ENCODE results near the gene ITK.
"Not testable (repeated sequence)": the region's sequence is repeated elsewhere in the genome, so short reads cannot be mapped to it uniquely, and the experiment has no call there.

Gene ITK

DNA sequence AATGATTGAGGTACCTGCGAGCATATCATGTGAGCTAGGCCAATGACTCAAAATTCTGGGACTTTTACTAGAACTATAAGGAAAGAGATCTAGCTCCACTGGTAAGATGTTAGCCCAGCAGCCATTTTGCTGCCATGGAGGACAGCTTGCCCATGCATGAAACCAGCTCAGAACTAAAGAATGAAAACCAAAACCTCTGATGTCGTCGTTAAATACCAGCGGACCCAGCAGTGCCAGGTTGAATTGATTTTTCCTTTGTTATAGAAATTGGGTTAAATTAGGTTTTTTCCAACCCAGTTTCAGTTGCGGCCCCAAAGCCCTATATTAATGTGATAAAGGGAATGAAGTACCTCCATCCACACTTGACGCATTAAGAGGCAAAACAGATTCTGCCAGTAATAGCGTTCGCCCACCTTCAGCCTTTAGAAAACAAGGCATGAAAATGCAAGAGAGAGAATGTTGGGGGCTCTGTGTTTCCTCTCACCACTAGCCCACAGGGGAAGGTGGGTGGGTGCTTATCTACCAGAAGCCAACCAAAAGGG, 5.5 kb upstream of the ITK start:
- WGBS (ENCODE audit: extremely low coverage, insufficient coverage, low lambda C conversion rate) = no CpG with 5 or more reads among the region's 8 CpGs
- no peaks in the 10 kb centered on the region for H3K79me1 ChIP-seq (ENCODE audit: low read length)
- H2AK5ac ChIP-seq (ENCODE audit: low read length) = no peak overlapping the region

DNA sequence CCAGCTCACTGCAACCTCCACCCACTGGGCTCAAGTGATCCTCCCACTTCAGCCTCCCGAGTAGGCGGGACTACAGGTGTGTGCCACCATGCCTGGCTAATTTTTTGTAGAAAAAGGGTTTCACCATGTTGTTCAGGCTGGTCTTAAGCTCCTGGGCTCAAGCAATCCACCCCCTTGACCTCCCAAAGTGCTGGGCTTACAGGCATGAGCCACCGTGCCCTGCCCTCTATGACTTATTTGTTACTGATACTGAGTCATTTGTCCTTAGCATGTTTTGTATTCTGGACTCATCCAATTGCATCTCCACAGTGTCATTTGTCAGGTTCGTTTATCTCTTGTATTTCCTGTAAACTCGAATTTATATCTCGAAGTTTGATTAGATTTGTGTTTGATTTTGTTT, 2.7 kb upstream of the ITK start:
- no peaks in the 10 kb centered on the region for H3K36me3 ChIP-seq (ENCODE audit: control insufficient read depth, insufficient read depth, low read length)
- H3K79me2 ChIP-seq (ENCODE audit: control insufficient read depth, insufficient read depth, low read length) = no peaks in the 10 kb centered on the region
- H3K27me3 ChIP-seq (ENCODE audit: insufficient read depth, low read length, poor library complexity) = no peaks in the 10 kb centered on the region
- no peak overlapping the region for H2BK15ac ChIP-seq (replicated peaks; ENCODE audit: low read depth)
- H4K8ac ChIP-seq (ENCODE audit: low read depth, low read length) = no peak overlapping the region
- H3K4me2 ChIP-seq (ENCODE audit: low read length) = no peak overlapping the region
- H4K5ac ChIP-seq (ENCODE audit: low read length) = no peak overlapping the region
- H3K23ac ChIP-seq (ENCODE audit: low read length) = no peak overlapping the region
- H3K18ac ChIP-seq (ENCODE audit: low read length) = no peak overlapping the region
- no peak overlapping the region for H3K4me3 ChIP-seq (ENCODE audit: low read length)
- no CpG with 5 or more reads among the region's 6 CpGs for WGBS (ENCODE audit: extremely low coverage, insufficient coverage, low lambda C conversion rate)
- no peak overlapping the region for H2BK120ac ChIP-seq (ENCODE audit: low read depth, low read length)
- H3K56ac ChIP-seq (ENCODE audit: low read length) = no peak overlapping the region
- H3K4ac ChIP-seq (ENCODE audit: low read depth, low read length) = no peak overlapping the region
- H3K27ac ChIP-seq (ENCODE audit: low read depth, low read length) = no peak overlapping the region
- no peaks in the 10 kb centered on the region for H3K4me1 ChIP-seq (ENCODE audit: control insufficient read depth, low read depth, low read length)
- H3K9ac ChIP-seq (ENCODE audit: low read length) = no peak overlapping the region
- H3K79me1 ChIP-seq (ENCODE audit: low read length) = no peaks in the 10 kb centered on the region
- no peak overlapping the region for H2AK5ac ChIP-seq (ENCODE audit: low read length)
- no peak overlapping the region for H2BK5ac ChIP-seq (ENCODE audit: low read length)
- no peak for DNase-seq

More for the DNA sequence above, 5.5 kb upstream of the ITK start:
- H3K56ac ChIP-seq (ENCODE audit: low read length) = no peak overlapping the region
- no peak overlapping the region for H4K8ac ChIP-seq (ENCODE audit: low read depth, low read length)
- H3K4me1 ChIP-seq (ENCODE audit: control insufficient read depth, low read depth, low read length) = no peaks in the 10 kb centered on the region
- no peak overlapping the region for H3K4me3 ChIP-seq (ENCODE audit: low read length)
- H4K5ac ChIP-seq (ENCODE audit: low read length) = no peak overlapping the region
- no peak overlapping the region for H3K23ac ChIP-seq (ENCODE audit: low read length)
- no peak overlapping the region for H3K27ac ChIP-seq (ENCODE audit: low read depth, low read length)
- no peaks in the 10 kb centered on the region for H3K27me3 ChIP-seq (ENCODE audit: insufficient read depth, low read length, poor library complexity)
- no peaks in the 10 kb centered on the region for H3K36me3 ChIP-seq (ENCODE audit: control insufficient read depth, insufficient read depth, low read length)
- no peak overlapping the region for H2BK15ac ChIP-seq (replicated peaks; ENCODE audit: low read depth)
- no peak for DNase-seq
- no peak overlapping the region for H3K4me2 ChIP-seq (ENCODE audit: low read length)
- H3K9ac ChIP-seq (ENCODE audit: low read length) = no peak overlapping the region
- no peak overlapping the region for H2BK5ac ChIP-seq (ENCODE audit: low read length)
- no peak overlapping the region for H3K4ac ChIP-seq (ENCODE audit: low read depth, low read length)
- H3K18ac ChIP-seq (ENCODE audit: low read length) = no peak overlapping the region
- no peaks in the 10 kb centered on the region for H3K79me2 ChIP-seq (ENCODE audit: control insufficient read depth, insufficient read depth, low read length)
- no peak overlapping the region for H2BK120ac ChIP-seq (ENCODE audit: low read depth, low read length)

DNA sequence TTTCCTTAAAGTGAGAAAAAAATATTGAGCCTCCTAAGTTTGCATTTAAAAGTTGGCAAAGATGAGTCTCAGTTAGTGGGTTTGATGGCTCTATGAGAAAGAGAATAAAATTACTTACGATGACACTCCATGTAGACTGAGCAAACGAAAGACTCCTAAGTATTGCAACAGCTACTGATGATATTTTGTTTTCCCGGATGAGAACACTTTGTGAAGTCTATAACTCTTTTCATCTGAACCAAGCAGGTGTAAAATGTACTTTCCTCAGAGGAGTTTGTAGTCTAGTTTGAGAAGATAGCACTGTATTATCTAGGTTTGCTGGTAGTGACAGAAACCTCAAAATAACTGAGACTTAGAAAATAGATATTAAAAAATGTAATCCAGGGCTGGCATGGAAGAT, 1.7 kb upstream of the ITK start:
- Histone ChIP-seq H3K56ac (ENCODE audit: low read length) (no peak overlapping the region), H2AK5ac (ENCODE audit: low read length) (no peak overlapping the region), H3K36me3 (ENCODE audit: control insufficient read depth, insufficient read depth, low read length) (no peaks in the 10 kb centered on the region), H2BK5ac (ENCODE audit: low read length) (no peak overlapping the region), H3K18ac (ENCODE audit: low read length) (no peak overlapping the region), H3K27me3 (ENCODE audit: insufficient read depth, low read length, poor library complexity) (no peaks in the 10 kb centered on the region), H2BK120ac (ENCODE audit: low read depth, low read length) (no peak overlapping the region), H3K4me2 (ENCODE audit: low read length) (no peak overlapping the region), H3K4me3 (ENCODE audit: low read length) (no peak overlapping the region), H4K5ac (ENCODE audit: low read length) (no peak overlapping the region), H3K79me1 (ENCODE audit: low read length) (no peaks in the 10 kb centered on the region), H2BK15ac (replicated peaks; ENCODE audit: low read depth) (no peak overlapping the region), H3K79me2 (ENCODE audit: control insufficient read depth, insufficient read depth, low read length) (no peaks in the 10 kb centered on the region), H3K23ac (ENCODE audit: low read length) (no peak overlapping the region), H3K4ac (ENCODE audit: low read depth, low read length) (no peak overlapping the region), H4K8ac (ENCODE audit: low read depth, low read length) (no peak overlapping the region), H3K9ac (ENCODE audit: low read length) (no peak overlapping the region), H3K27ac (ENCODE audit: low read depth, low read length) (no peak overlapping the region), H3K4me1 (ENCODE audit: control insufficient read depth, low read depth, low read length) (no peaks in the 10 kb centered on the region)
- no CpG with 5 or more reads among the region's 3 CpGs for WGBS (ENCODE audit: extremely low coverage, insufficient coverage, low lambda C conversion rate)
- DNase-seq = no peak

DNA sequence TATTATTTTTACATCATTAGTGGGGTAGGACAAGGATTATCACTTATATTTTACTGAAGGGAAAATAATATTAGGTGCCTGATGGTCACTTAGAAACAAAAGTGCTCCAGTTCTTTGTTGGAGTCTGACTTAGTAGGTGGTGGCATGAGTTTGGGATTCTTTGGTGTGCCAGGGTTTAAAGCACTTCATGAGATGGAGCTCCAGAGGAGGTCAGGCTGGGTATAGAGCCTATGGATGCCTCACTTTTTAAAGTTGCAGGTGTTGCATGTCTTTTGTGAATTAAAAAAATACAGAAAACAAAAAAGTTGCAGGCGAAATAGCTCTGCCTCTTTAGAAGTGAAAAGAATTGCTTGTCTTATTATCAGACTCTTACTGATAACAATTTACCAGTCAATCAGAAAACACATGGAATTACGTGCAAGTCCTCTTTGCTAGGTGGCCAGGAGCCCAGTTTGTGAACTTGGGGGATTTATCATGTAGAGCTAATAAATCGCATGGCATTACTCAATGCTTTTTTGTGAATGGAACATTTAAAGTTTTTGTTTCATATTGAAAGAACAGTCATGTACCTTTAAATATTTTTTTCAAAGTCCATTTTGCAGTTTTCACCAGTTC, 1.6 kb downstream of the ITK start:
- no peak overlapping the region for H3K18ac ChIP-seq (ENCODE audit: low read length)
- no peaks in the 10 kb centered on the region for H3K79me2 ChIP-seq (ENCODE audit: control insufficient read depth, insufficient read depth, low read length)
- no peak overlapping the region for H2BK5ac ChIP-seq (ENCODE audit: low read length)
- no peak overlapping the region for H3K4ac ChIP-seq (ENCODE audit: low read depth, low read length)
- no peak overlapping the region for H3K4me2 ChIP-seq (ENCODE audit: low read length)
- no peaks in the 10 kb centered on the region for H3K27me3 ChIP-seq (ENCODE audit: insufficient read depth, low read length, poor library complexity)
- no peaks in the 10 kb centered on the region for H3K79me1 ChIP-seq (ENCODE audit: low read length)
- no CpG with 5 or more reads among the region's 3 CpGs for WGBS (ENCODE audit: extremely low coverage, insufficient coverage, low lambda C conversion rate)
- H3K9ac ChIP-seq (ENCODE audit: low read length) = no peak overlapping the region
- no peak overlapping the region for H2BK120ac ChIP-seq (ENCODE audit: low read depth, low read length)
- no peak overlapping the region for H2BK15ac ChIP-seq (replicated peaks; ENCODE audit: low read depth)
- no peak overlapping the region for H3K4me3 ChIP-seq (ENCODE audit: low read length)
- H2AK5ac ChIP-seq (ENCODE audit: low read length) = no peak overlapping the region
- H3K4me1 ChIP-seq (ENCODE audit: control insufficient read depth, low read depth, low read length) = no peaks in the 10 kb centered on the region
- H3K27ac ChIP-seq (ENCODE audit: low read depth, low read length) = no peak overlapping the region
- no peak overlapping the region for H4K5ac ChIP-seq (ENCODE audit: low read length)
- DNase-seq = no peak
- no peaks in the 10 kb centered on the region for H3K36me3 ChIP-seq (ENCODE audit: control insufficient read depth, insufficient read depth, low read length)
- no peak overlapping the region for H3K56ac ChIP-seq (ENCODE audit: low read length)
- no peak overlapping the region for H3K23ac ChIP-seq (ENCODE audit: low read length)
- no peak overlapping the region for H4K8ac ChIP-seq (ENCODE audit: low read depth, low read length)

DNA sequence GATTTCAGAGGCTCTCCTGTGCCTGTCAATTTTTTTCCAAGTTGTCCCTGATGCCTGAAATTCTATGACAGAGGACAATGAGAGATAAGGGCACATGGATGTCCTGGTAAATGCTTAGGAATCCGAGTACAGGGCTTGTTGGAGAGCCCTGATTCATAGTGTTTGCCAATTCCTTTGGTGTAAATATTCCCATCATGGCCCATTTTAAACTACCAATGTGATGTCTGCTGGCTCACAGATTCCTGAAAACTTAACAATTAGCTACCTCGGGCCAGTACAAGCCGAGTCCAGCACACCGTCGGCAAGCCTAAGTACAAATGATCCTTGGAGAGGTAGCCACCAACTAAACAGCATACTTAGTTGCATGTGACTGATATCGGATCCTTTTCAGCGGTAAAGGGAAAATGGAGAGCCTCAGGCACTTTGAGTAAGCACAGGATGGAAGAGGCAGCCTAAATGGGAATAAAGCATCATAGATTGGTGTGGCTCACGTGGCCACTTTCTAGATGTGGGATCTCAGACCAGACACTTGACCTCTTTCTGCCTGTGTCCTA, 3.6 kb downstream of the ITK start:
- WGBS (ENCODE audit: extremely low coverage, insufficient coverage, low lambda C conversion rate) = no CpG with 5 or more reads among the region's 8 CpGs
- no peak for DNase-seq
- no peak overlapping the region for H2BK15ac ChIP-seq (replicated peaks; ENCODE audit: low read depth)
- H3K18ac ChIP-seq (ENCODE audit: low read length) = no peak overlapping the region
- H4K5ac ChIP-seq (ENCODE audit: low read length) = no peak overlapping the region
- H3K4me3 ChIP-seq (ENCODE audit: low read length) = no peak overlapping the region
- no peaks in the 10 kb centered on the region for H3K79me2 ChIP-seq (ENCODE audit: control insufficient read depth, insufficient read depth, low read length)
- H3K23ac ChIP-seq (ENCODE audit: low read length) = no peak overlapping the region
- no peak overlapping the region for H4K8ac ChIP-seq (ENCODE audit: low read depth, low read length)
- H2AK5ac ChIP-seq (ENCODE audit: low read length) = no peak overlapping the region
- no peaks in the 10 kb centered on the region for H3K36me3 ChIP-seq (ENCODE audit: control insufficient read depth, insufficient read depth, low read length)
- H3K27ac ChIP-seq (ENCODE audit: low read depth, low read length) = no peak overlapping the region
- no peak overlapping the region for H3K9ac ChIP-seq (ENCODE audit: low read length)
- H2BK120ac ChIP-seq (ENCODE audit: low read depth, low read length) = no peak overlapping the region
- no peaks in the 10 kb centered on the region for H3K4me1 ChIP-seq (ENCODE audit: control insufficient read depth, low read depth, low read length)
- H3K79me1 ChIP-seq (ENCODE audit: low read length) = no peaks in the 10 kb centered on the region
- no peak overlapping the region for H3K56ac ChIP-seq (ENCODE audit: low read length)
- no peak overlapping the region for H3K4ac ChIP-seq (ENCODE audit: low read depth, low read length)
- no peak overlapping the region for H2BK5ac ChIP-seq (ENCODE audit: low read length)
- no peak overlapping the region for H3K4me2 ChIP-seq (ENCODE audit: low read length)
- no peaks in the 10 kb centered on the region for H3K27me3 ChIP-seq (ENCODE audit: insufficient read depth, low read length, poor library complexity)

DNA sequence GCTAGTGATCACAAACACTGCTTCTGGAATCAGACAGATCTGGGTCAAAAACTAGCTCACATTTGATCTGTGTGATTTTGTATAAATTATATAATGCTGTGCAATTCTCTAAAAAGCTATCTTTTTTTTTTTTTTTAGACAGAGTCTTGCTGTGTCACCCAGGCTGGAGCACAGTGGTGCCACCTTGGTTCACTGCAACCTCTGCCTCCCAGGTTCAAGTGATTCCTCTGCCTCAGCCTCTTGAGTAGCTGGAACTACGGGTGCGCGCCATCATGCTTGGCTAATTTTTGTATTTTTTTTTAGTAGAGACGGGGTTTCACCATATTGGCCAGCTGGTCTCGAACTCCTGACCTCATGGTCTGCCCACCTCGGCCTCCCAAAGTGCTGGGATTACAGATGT, 4.5 kb downstream of the ITK start:
- H3K23ac ChIP-seq (ENCODE audit: low read length); H3K4me3 ChIP-seq (ENCODE audit: low read length); H4K5ac ChIP-seq (ENCODE audit: low read length); H3K27ac ChIP-seq (ENCODE audit: low read depth, low read length); H3K27me3 ChIP-seq (ENCODE audit: insufficient read depth, low read length, poor library complexity); DNase-seq; H3K9ac ChIP-seq (ENCODE audit: low read length); H2BK120ac ChIP-seq (ENCODE audit: low read depth, low read length); H3K18ac ChIP-seq (ENCODE audit: low read length); H3K36me3 ChIP-seq (ENCODE audit: control insufficient read depth, insufficient read depth, low read length); H3K4me2 ChIP-seq (ENCODE audit: low read length); H2BK5ac ChIP-seq (ENCODE audit: low read length); H3K79me2 ChIP-seq (ENCODE audit: control insufficient read depth, insufficient read depth, low read length); H3K4ac ChIP-seq (ENCODE audit: low read depth, low read length); H3K79me1 ChIP-seq (ENCODE audit: low read length); H2AK5ac ChIP-seq (ENCODE audit: low read length); H2BK15ac ChIP-seq (replicated peaks; ENCODE audit: low read depth); H3K4me1 ChIP-seq (ENCODE audit: control insufficient read depth, low read depth, low read length); H4K8ac ChIP-seq (ENCODE audit: low read depth, low read length); H3K56ac ChIP-seq (ENCODE audit: low read length): not testable (repeated sequence)
- WGBS (ENCODE audit: extremely low coverage, insufficient coverage, low lambda C conversion rate) = no CpG with 5 or more reads among the region's 6 CpGs

Data from mesendoderm (in vitro differentiated cells).